Hindlimb muscle (tissue), 1 donor: Measurements from ENCODE around the gene EXOC3L1. TPM values are rescaled to one million over a fixed set of nuclear protein-coding genes. Genes with fewer than 3 reads are reported as not detected.

ENCODE experiments used
- DNase-seq: peaks from one replicate; pipeline ENCODE4 v3.0.0-alpha.2; 2013
- polyA plus RNA-seq: library from polyadenylated mRNA; unstranded; fragments of 120-200 nt; gene quantifications from one replicate; pipeline ENCODE4 v1.2.1, GENCODE V29; 2013; ENCODE audit not compliant: insufficient read length

Gene EXOC3L1
- polyA plus RNA-seq, 1 donor, result 15.3 TPM

GRCh38 chr16:67146523-67147357, 43.2 kb downstream of the EXOC3L1 start:
- no peak for DNase-seq

- DNase-seq, result no peak
These were observed 44.2 kb downstream of the EXOC3L1 start for GRCh38 chr16:67145746-67146145.

- no peak for DNase-seq
These were observed 45.0 kb downstream of the EXOC3L1 start for GRCh38 chr16:67144943-67145342.

GRCh38 chr16:67142342-67142741, 47.6 kb downstream of the EXOC3L1 start:
- DNase-seq, result no peak

GRCh38 chr16:67141391-67141790, 48.5 kb downstream of the EXOC3L1 start:
- DNase-seq, result no peak

GRCh38 chr16:67137605-67138004, 52.3 kb downstream of the EXOC3L1 start:
- DNase-seq, result no peak

Other genes with a start within 250 kb of the EXOC3L1 start
- gene CES3, start 228.9 kb downstream of the EXOC3L1 start, polyA plus RNA-seq, result 0.37 TPM
- gene CES4A, start 201.5 kb downstream of the EXOC3L1 start, polyA plus RNA-seq, result 2.6 TPM
- gene CBFB, start 161.0 kb downstream of the EXOC3L1 start, polyA plus RNA-seq, result 37.7 TPM
- gene PHAF1, start 80.2 kb downstream of the EXOC3L1 start, polyA plus RNA-seq, result 20.8 TPM
- gene B3GNT9, start 39.1 kb downstream of the EXOC3L1 start, polyA plus RNA-seq, result 10.9 TPM
- gene TRADD, start 30.2 kb downstream of the EXOC3L1 start, polyA plus RNA-seq, result 5.9 TPM
- gene FBXL8, start 30.2 kb downstream of the EXOC3L1 start, polyA plus RNA-seq, result 2.5 TPM
- 5.3 TPM for gene HSF4, start 25.4 kb downstream of the EXOC3L1 start, polyA plus RNA-seq
- 44.3 TPM for gene NOL3, start 19.6 kb downstream of the EXOC3L1 start, polyA plus RNA-seq
- 22.9 TPM for gene MATCAP1, start 6.2 kb downstream of the EXOC3L1 start, polyA plus RNA-seq
- 40.9 TPM for gene E2F4, start 2.0 kb upstream of the EXOC3L1 start, polyA plus RNA-seq
- gene ELMO3, start 9.0 kb upstream of the EXOC3L1 start, polyA plus RNA-seq, result 1.1 TPM
- gene TMEM208, start 37.0 kb upstream of the EXOC3L1 start, polyA plus RNA-seq, result 17.5 TPM
- 20.1 TPM for gene FHOD1, start 57.3 kb upstream of the EXOC3L1 start, polyA plus RNA-seq
- 1.5 TPM for gene SLC9A5, start 58.8 kb upstream of the EXOC3L1 start, polyA plus RNA-seq
- 10.0 TPM for gene PLEKHG4, start 89.4 kb upstream of the EXOC3L1 start, polyA plus RNA-seq
- 0.31 TPM for gene KCTD19, start 136.6 kb upstream of the EXOC3L1 start, polyA plus RNA-seq
- 0.50 TPM for gene LRRC36, start 136.7 kb upstream of the EXOC3L1 start, polyA plus RNA-seq
- 384 TPM for gene TPPP3, start 203.4 kb upstream of the EXOC3L1 start, polyA plus RNA-seq
- 18.3 TPM for gene ZDHHC1, start 226.3 kb upstream of the EXOC3L1 start, polyA plus RNA-seq
- gene HSD11B2, start 241.0 kb upstream of the EXOC3L1 start, polyA plus RNA-seq, result 12.5 TPM